Measurements from ENCODE around the gene SMCO3.
A peak's percentile ranks its signal among the peaks of the same experiment; 100 is the strongest.

The SMCO3 gene

GRCh38 chr12:14826491-14826890 lies 12.5 kb upstream of the SMCO3 start:
- DNase-seq: no peak

GRCh38 chr12:14825256-14825655 lies 11.3 kb upstream of the SMCO3 start:
- no peak for DNase-seq

GRCh38 chr12:14824012-14824634 lies 10.1 kb upstream of the SMCO3 start:
- no peak for DNase-seq

GRCh38 chr12:14811486-14811885 lies 2.5 kb downstream of the SMCO3 start:
- no peak for DNase-seq

- DNase-seq: no peak
Measured at GRCh38 chr12:14810953-14811483, 3.0 kb downstream of the SMCO3 start.

GRCh38 chr12:14810167-14810952 lies 3.6 kb downstream of the SMCO3 start:
- no peak for DNase-seq

DNA sequence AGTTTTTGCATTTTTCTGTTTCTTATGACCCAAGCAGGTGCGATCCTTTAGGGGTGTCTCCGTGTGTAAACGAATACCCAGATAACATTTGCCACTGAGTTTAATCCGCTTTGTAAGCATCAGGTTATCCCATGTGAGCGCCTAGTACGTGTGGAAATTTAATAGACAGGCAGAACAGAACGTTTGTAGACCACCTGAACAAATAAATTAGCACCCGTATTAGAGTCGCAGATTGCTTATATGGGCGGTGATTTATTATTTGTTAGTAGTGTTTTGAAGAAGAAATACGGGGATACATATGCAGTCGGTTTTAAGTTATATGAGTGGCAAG lies 10.2 kb downstream of the SMCO3 start:
- DNase-seq: no peak

- peak; percentile 95 for DNase-seq
Measured at GRCh38 chr12:14803011-14803829, 10.8 kb downstream of the SMCO3 start, which contains the start of the genes C12orf60 and WBP11. Gene C12orf60, plus strand, starts transcription at chr12:14803670. Its CDS starts 19,266 bp downstream, at chr12:14822936. Gene WBP11, minus strand, starts transcription at chr12:14803478. Its CDS starts 2,095 bp downstream, at chr12:14801383.

- no peak for DNase-seq
Measured at GRCh38 chr12:14802721-14803010, 11.3 kb downstream of the SMCO3 start.

GRCh38 chr12:14802247-14802646 lies 11.7 kb downstream of the SMCO3 start:
- no peak for DNase-seq

DNA sequence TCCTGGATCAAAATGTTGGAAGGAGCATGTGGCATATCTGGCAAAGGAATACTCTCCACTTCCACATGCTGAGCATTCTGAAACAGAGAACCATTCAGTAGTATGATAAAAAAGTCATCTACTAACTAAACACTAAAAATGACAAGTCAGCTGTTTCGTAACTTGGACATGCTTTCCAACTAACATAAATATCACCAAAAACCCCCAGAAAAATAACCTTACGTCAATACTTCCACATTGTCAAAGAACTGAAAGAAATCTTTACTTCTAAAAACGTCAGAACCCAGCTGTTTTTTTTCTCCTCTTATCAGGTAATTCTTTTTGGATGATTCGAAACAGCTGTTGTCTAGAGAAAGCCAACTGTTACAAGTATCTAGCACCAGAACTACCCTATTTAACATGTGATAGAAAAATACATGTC lies 18.9 kb downstream of the SMCO3 start:
- DNase-seq: no peak

GRCh38 chr12:14785568-14785967 lies 28.4 kb downstream of the SMCO3 start:
- no peak for DNase-seq

DNA sequence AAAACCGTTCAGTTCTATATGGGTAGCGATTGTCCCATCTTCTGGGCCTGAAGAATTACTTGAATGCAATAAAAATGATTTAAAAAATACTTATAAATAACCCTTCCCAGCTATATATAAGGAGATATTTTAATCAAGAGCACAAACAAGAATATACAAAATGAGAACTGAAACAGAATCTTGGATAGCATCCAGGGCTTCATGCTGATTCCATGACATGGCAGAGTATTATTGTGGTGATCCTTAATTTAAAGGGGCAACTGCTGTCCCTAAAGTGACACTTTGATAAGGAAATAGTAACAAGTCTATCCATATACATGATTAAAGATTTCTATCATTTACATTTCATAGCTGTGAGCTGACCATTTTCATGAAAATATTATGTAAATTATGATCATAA lies 29.5 kb downstream of the SMCO3 start:
- no peak for DNase-seq

GRCh38 chr12:14782756-14783155 lies 31.2 kb downstream of the SMCO3 start:
- no peak for DNase-seq

DNA sequence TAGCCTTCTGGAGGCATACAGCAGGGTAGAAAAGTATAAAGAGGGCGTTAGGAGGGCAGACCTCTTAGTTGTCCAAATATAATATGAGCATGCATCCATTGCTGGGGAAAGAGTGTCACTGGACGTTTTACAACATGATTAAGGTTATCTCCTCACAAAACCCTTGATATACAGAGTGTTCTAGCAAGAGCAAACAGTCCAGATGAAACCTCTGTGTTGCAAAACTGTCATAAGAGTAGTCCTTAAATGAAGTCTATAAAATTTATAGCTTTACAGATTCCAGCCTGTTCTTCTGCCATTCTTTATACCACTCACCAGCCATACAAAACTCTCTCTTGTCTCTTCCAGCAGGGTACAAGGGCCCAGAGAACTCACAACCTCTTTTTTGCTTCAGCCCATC lies 32.4 kb downstream of the SMCO3 start:
- DNase-seq: no peak

DNA sequence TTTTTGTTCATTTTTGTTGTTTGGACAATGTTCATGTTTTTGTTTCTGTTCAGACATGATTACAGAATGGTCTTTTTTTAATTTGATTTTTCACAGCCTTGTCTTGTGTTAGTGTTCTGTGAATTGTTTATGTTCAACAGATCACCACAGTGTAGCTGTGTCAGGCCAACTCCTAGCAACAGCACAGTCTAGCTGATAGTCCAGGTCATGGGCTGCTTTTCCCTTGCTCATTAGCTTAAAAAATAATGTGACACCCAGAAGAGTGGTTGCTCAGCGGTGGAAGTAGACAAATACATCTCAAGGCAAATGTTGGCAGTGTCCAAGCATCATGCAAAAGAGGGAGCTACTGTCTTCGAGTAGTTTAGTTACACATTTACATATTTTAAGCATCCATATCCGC lies 33.1 kb downstream of the SMCO3 start:
- DNase-seq: no peak

DNA sequence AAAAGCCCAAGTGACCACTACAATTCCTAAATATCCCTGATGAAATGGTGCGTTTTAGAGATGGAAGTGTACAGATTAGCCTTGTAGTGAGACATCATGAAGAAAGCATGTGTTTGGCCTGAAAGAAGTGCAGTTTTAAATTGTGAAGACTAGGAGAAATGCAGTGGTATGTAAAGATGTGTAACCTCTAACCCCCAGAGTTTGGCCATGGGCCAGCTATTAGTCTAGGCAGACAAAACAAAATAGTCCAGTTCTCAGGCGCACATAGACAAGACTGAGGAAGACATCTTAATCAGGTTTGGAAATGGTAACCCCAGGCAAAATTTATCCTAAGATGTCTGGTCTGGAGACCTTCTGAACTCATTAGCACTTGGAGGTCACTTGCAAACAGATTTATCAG lies 34.1 kb downstream of the SMCO3 start:
- DNase-seq: no peak

GRCh38 chr12:14777271-14777670 lies 36.7 kb downstream of the SMCO3 start:
- DNase-seq: no peak

DNA sequence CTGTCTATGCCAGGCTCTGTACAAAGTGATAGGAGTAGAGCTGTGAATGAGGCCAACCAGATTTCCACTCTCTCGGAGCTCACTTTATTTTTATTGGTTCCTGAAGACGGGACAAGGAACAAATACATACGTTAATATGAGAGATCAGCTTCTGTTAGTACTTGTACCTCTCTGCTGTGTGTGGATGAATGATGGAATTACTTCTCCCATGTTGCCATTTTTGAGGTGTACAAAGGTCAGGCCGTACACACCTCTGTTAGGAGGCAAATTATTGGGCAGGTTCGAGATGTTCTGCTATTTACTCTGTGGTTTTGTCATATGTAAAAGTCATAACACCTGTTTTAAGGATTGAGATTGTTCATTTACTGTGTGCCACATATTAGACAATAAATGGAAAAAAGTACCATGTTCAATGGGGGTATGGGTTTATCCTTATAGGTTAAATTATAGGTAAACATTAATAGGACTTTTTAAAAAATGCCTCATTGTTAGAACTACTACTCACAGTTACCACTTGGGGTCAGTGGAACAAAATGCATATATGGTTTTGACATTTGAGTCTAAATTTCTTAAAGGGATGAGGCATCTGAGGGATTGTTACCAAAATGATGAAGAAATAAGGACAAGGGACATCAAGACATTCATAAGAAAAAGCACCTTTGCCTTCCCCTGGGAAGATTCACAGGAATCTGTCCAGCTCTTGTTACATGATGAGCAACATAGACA lies 37.6 kb downstream of the SMCO3 start:
- DNase-seq: no peak

GRCh38 chr12:14775636-14775980 lies 38.4 kb downstream of the SMCO3 start:
- no peak for DNase-seq

GRCh38 chr12:14774906-14775635 lies 38.9 kb downstream of the SMCO3 start:
- peak; percentile 71 for DNase-seq

Measured in activated effector memory CD4-positive, alpha-beta T cell treated with anti-CD3 and anti-CD28 coated beads, Interleukin-2, amount 50 U/mL, for 16 hours (primary cell).